IMR-90 (cell line): Measurements from ENCODE around the gene DGKD. TPM values are rescaled to one million over a fixed set of nuclear protein-coding genes. Genes with fewer than 3 reads are reported as not detected.

Source experiments
- ATAC-seq: fragments of 200-7000 bp; cut with Tn5 transposase; 2 replicates; pipeline ENCODE4 v1.9.1; 2020; ENCODE audit warnings: low read depth, mild to moderate bottlenecking, moderate library complexity
- BruUV-seq: library from RNA; stranded (reverse); fragments of 400-500 nt; replicated peaks from 2 replicates; lab custom pipeline; 2021; lab: Mats Ljungman, UMichigan
- CTCF ChIA-PET: fragments of 300-600 bp; formaldehyde crosslinking; extraction: SDS; loops from one replicate; lab custom pipeline; 2021; ENCODE audit warnings: antibody characterized with exemption; lab: Yijun Ruan, JAX
- POLR2A ChIA-PET: fragments of 300-600 bp; sonication (Branson Sonifier 250); formaldehyde crosslinking; loops from one replicate; lab custom pipeline; 2022; ENCODE audit warnings: antibody characterized with exemption; ENCODE audit not compliant: unreplicated experiment; lab: Charles Lee
- DNase-seq: peaks from one replicate; pipeline ENCODE4 v3.0.0; 2013
- H2AFZ ChIP-seq: replicated peaks from 2 replicates; pipeline ENCODE3; 2013; ENCODE audit warnings: low read length, mild to moderate bottlenecking; ENCODE audit not compliant: poor library complexity
- H2AK5ac ChIP-seq: 2 replicates; pipeline ENCODE4 v1.6.1; 2013; ENCODE audit warnings: low read depth, low read length, inconsistent platforms
- H2AK9ac ChIP-seq: replicated peaks from 2 replicates; pipeline ENCODE3; 2013; ENCODE audit warnings: mild to moderate bottlenecking, low read depth, low read length, moderate library complexity; ENCODE audit not compliant: poor library complexity
- H2BK120ac ChIP-seq: 2 replicates; pipeline ENCODE4 v1.6.1; 2013; ENCODE audit warnings: low read depth, low read length, inconsistent platforms
- H2BK15ac ChIP-seq: 3 replicates; pipeline ENCODE4 v1.6.1; 2013; ENCODE audit warnings: low read depth, low read length, inconsistent platforms
- H2BK20ac ChIP-seq: 2 replicates; pipeline ENCODE4 v1.6.1; 2013; ENCODE audit warnings: low read depth, mild to moderate bottlenecking, inconsistent platforms, low read length, moderate library complexity
- H2BK5ac ChIP-seq: 2 replicates; pipeline ENCODE4 v1.6.1; 2013; ENCODE audit warnings: mild to moderate bottlenecking, low read depth, low read length, inconsistent platforms; ENCODE audit not compliant: poor library complexity, severe bottlenecking
- H3K14ac ChIP-seq: replicated peaks from 2 replicates; pipeline ENCODE4 v1.6.1; 2013; ENCODE audit warnings: low read depth, low read length, inconsistent platforms
- H3K18ac ChIP-seq: 2 replicates; pipeline ENCODE4 v1.6.1; 2013; ENCODE audit warnings: low read depth, low read length, control low read depth
- H3K23ac ChIP-seq: 2 replicates; pipeline ENCODE4 v1.6.1; 2013; ENCODE audit warnings: low read depth, low read length, inconsistent platforms
- H3K27ac ChIP-seq: 2 replicates; pipeline ENCODE4 v1.5.1; 2013; ENCODE audit warnings: mild to moderate bottlenecking, control low read depth, low read length; ENCODE audit not compliant: insufficient read depth
- H3K27me3 ChIP-seq: 2 replicates; pipeline ENCODE4 v1.6.1; 2013; ENCODE audit warnings: low read length; ENCODE audit not compliant: control insufficient read depth, insufficient read depth
- H3K36me3 ChIP-seq: 2 replicates; pipeline ENCODE4 v1.6.1; 2013; ENCODE audit warnings: low read length, mixed read lengths; ENCODE audit not compliant: control insufficient read depth, insufficient read depth
- H3K4ac ChIP-seq: 2 replicates; pipeline ENCODE4 v1.6.1; 2013; ENCODE audit warnings: low read depth, low read length, inconsistent platforms
- H3K4me1 ChIP-seq: 2 replicates; pipeline ENCODE4 v1.6.1; 2013; ENCODE audit warnings: low read length, mixed read lengths; ENCODE audit not compliant: control insufficient read depth, insufficient read depth
- H3K4me2 ChIP-seq: 2 replicates; pipeline ENCODE4 v1.6.1; 2013; ENCODE audit warnings: low read depth, mild to moderate bottlenecking, control low read depth, low read length, moderate library complexity
- H3K4me3 ChIP-seq: 2 replicates; pipeline ENCODE4 v1.5.1; 2013; ENCODE audit warnings: low read depth, mild to moderate bottlenecking, control low read depth, low read length, moderate library complexity; ENCODE audit not compliant: insufficient read depth
- H3K56ac ChIP-seq: 2 replicates; pipeline ENCODE4 v1.6.1; 2013; ENCODE audit warnings: low read length, inconsistent platforms; ENCODE audit not compliant: insufficient read depth; ENCODE audit errors: extremely low read depth
- H3K79me1 ChIP-seq, 2 experiments: 2 replicates each; pipeline ENCODE4 v1.6.1; 2013; ENCODE audit warnings: low read length in 2 of 2, inconsistent platforms in 1 of 2, low read depth in 1 of 2
- H3K9ac ChIP-seq: 2 replicates; pipeline ENCODE4 v1.6.1; 2013; ENCODE audit warnings: low read depth, low read length, control low read depth
- H3K9me1 ChIP-seq: 2 replicates; pipeline ENCODE4 v1.6.1; 2013; ENCODE audit warnings: low read length, inconsistent platforms; ENCODE audit not compliant: insufficient read depth
- H3K9me3 ChIP-seq: 2 replicates; pipeline ENCODE4 v1.6.1; 2013; ENCODE audit warnings: low read length; ENCODE audit not compliant: control insufficient read depth, insufficient read depth
- H4K20me1 ChIP-seq: 2 replicates; pipeline ENCODE4 v1.6.1; 2013; ENCODE audit warnings: low read length, inconsistent platforms; ENCODE audit not compliant: insufficient read depth
- H4K5ac ChIP-seq: 2 replicates; pipeline ENCODE4 v1.6.1; 2013; ENCODE audit warnings: mild to moderate bottlenecking, low read depth, low read length, control low read depth
- H4K8ac ChIP-seq, 2 experiments: 2 replicates each; pipeline ENCODE4 v1.6.1; 2013; ENCODE audit warnings: low read depth in 2 of 2, low read length in 2 of 2, control low read depth in 1 of 2, inconsistent platforms in 1 of 2
- H4K91ac ChIP-seq: 2 replicates; pipeline ENCODE4 v1.6.1; 2013; ENCODE audit warnings: low read depth, low read length, inconsistent platforms; ENCODE audit not compliant: insufficient read depth
- CHD1 ChIP-seq: IDR thresholded peaks from 2 replicates; pipeline ENCODE4 v1.6.1; 2012; ENCODE audit warnings: low read depth, low read length, improper control_type of control experiment
- CTCF ChIP-seq: conservative IDR thresholded peaks from 2 replicates; pipeline ENCODE4 v1.5.1; 2012; ENCODE audit warnings: mild to moderate bottlenecking, low read depth, low read length, improper control_type of control experiment
- MXI1 ChIP-seq: IDR thresholded peaks from 2 replicates; pipeline ENCODE4 v1.6.1; 2012; ENCODE audit warnings: low read depth, mild to moderate bottlenecking, low read length, moderate library complexity, borderline replicate concordance
- NFE2L2 ChIP-seq: fragments of 150-350 bp; IDR thresholded peaks from 2 replicates; pipeline ENCODE4 v1.6.1; 2016; ENCODE audit warnings: low read depth, mild to moderate bottlenecking, low read length
- POLR2A ChIP-seq: IDR thresholded peaks from 2 replicates; pipeline ENCODE4 v1.6.1; 2012; ENCODE audit warnings: mild to moderate bottlenecking, low read depth, low read length
- RAD21 ChIP-seq: IDR thresholded peaks from 2 replicates; pipeline ENCODE4 v1.6.1; 2012; ENCODE audit warnings: low read length, improper control_type of control experiment
- RCOR1 ChIP-seq: IDR thresholded peaks from 2 replicates; pipeline ENCODE4 v1.6.1; 2012; ENCODE audit warnings: mild to moderate bottlenecking, low read length, improper control_type of control experiment; ENCODE audit not compliant: insufficient replicate concordance
- RFX5 ChIP-seq: IDR thresholded peaks from 2 replicates; pipeline ENCODE4 v1.8.0; 2012; ENCODE audit warnings: low read depth, mild to moderate bottlenecking, low read length, moderate library complexity
- SMC3 ChIP-seq: fragments of 150-350 bp; IDR thresholded peaks from 2 replicates; pipeline ENCODE4 v1.6.1; 2016; ENCODE audit warnings: low read depth, mild to moderate bottlenecking, antibody characterized with exemption, low read length, moderate library complexity
- WGBS, 2 experiments: methylation state at CpG; one replicate each; pipeline versions ENCODE4 v1.1.5 to v1.1.7; 2013; ENCODE audit warnings: missing lambda C conversion rate in 2 of 2; ENCODE audit not compliant: insufficient read length in 1 of 2; ENCODE audit errors: extremely low coverage in 2 of 2; 5-methylcytosine and 5-hydroxymethylcytosine counted together
- dilution Hi-C: fragments of 300-500 bp; cut with HindIII; formaldehyde crosslinking; loops from one replicate; pipeline ENCODE4 v1.14.3; 2018; ENCODE audit warnings: low sequenced_read_pairs; ENCODE audit not compliant: unreplicated experiment
- in situ Hi-C: fragments of 300-500 bp; cut with MboI; formaldehyde crosslinking; loops from 3 replicates; pipeline ENCODE4 v1.14.3; 2019; ENCODE audit warnings: low sequenced_read_pairs, inconsistent platforms, mixed read lengths
- intact Hi-C: fragments of 100-400 bp; cut with micrococcal nuclease; formaldehyde crosslinking; loops from 2 replicates; pipeline ENCODE4 v1.10.0; 2022
- polyA plus RNA-seq, 3 experiments: library from polyadenylated mRNA; depleted of rRNA; stranded (reverse); fragments of >200 nt; gene quantifications; 2 replicates each; pipeline ENCODE4 v1.2.3, GENCODE V29; 2012; ENCODE audit warnings: low replicate concordance in 1 of 3
- total RNA-seq: library from RNA; depleted of rRNA; stranded (reverse); fragments of >200 nt; gene quantifications from 2 replicates; pipeline ENCODE4 v1.2.3, GENCODE V29; 2012

Gene DGKD
- total and polyA plus RNA-seq, 2 of the 4 experiments (the other 2 are of a cell fraction): 6.5 to 10.1 TPM

GRCh38 chr2:233410196-233410760 lies 56.0 kb downstream of the DGKD start:
- Histone ChIP-seq H2AFZ (no peak overlapping the region), H2BK20ac (no peak overlapping the region), H3K4me3 (no peak overlapping the region), H3K56ac (no peak overlapping the region), H2AK5ac (no peak overlapping the region), H3K4me2 (no peak overlapping the region), H3K4ac (no peak overlapping the region), H4K91ac (no peak overlapping the region), H2BK15ac (no peak overlapping the region), H2AK9ac (no peak overlapping the region), H2BK120ac (no peak overlapping the region), H3K9ac (no peak overlapping the region), H3K4me1 (peaks cover 16% of the 10 kb centered on the region), H3K27ac (no peak overlapping the region), H4K8ac (no peak overlapping the region), H3K9me3 (peaks cover 2% of the 10 kb centered on the region; the same call in 1 of the 2 replicates), H4K20me1 (no peaks in the 10 kb centered on the region), H3K14ac (no peak overlapping the region), H3K9me1 (peaks cover 12% of the 10 kb centered on the region), H3K23ac (no peak overlapping the region), H4K5ac (no peak overlapping the region), H2BK5ac (no peak overlapping the region), H3K36me3 (no peaks in the 10 kb centered on the region), H3K18ac (no peak overlapping the region), H3K79me1 (peaks cover 0 to 30% of the 10 kb centered on the region in 2 experiments; a peak in 3 of 4 replicates), H3K27me3 (no peaks in the 10 kb centered on the region)
- TF ChIP-seq RCOR1: no peak
- TF ChIP-seq CTCF: no peak
- TF ChIP-seq CHD1: no peak
- no peak for TF ChIP-seq RFX5
- TF ChIP-seq SMC3: no peak
- TF ChIP-seq MXI1: no peak
- TF ChIP-seq POLR2A: no peak
- no peak for TF ChIP-seq RAD21
- no peak for TF ChIP-seq NFE2L2
- BruUV-seq: no TSS peak
- intact Hi-C loops: no loop called here
- no peak for DNase-seq
- CTCF ChIA-PET: no interaction called here
- WGBS, 2 experiments: 96% methylated on average over 4 of the region's 5 CpGs; no CpG with 5 or more reads in 1 of the 2 experiments
- POLR2A ChIA-PET: no interaction called here
- dilution Hi-C loops: no loop called here
- in situ Hi-C loops: no loop called here
- ATAC-seq: no peak
